GM12892 (cell line): ENCODE results near the gene ABCA1.

Experiments used
- POLR2A ChIP-seq: IDR thresholded peaks from 2 replicates; pipeline ENCODE4 v1.6.1; 2011; ENCODE audit warnings: low read depth, low read length, control low read depth
- POLR2AphosphoS5 ChIP-seq: IDR thresholded peaks from 2 replicates; pipeline ENCODE4 v1.6.1; 2011; ENCODE audit warnings: low read depth, low read length, control low read depth
- TAF1 ChIP-seq: IDR thresholded peaks from 2 replicates; pipeline ENCODE4 v1.6.1; 2011; ENCODE audit warnings: low read depth, mild to moderate bottlenecking, control low read depth, low read length, borderline replicate concordance

DNA sequence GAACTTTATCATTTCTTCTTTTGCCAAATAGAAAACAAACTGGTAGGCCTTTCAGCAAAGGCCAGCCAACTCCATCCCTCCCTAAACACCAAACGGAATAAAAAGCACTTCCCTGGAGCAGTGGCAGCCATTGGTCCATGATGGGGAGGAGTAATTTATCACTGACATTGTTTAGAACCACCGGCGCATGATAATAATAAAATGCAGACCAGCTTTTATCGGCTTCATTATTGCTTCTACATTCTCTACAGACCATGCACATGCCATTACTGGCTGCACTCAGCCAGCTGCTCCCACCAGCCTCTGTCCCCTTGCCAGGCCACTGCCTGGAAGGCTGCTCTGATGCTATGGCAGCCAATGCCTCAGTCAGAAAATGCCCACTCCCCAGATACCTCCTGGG lies 45.9 kb downstream of the ABCA1 start:
- TF ChIP-seq TAF1: no peak
- TF ChIP-seq POLR2AphosphoS5: no peak
- TF ChIP-seq POLR2A: no peak
